ENCODE measurements around the gene NTN1.

Gene NTN1

DNA sequence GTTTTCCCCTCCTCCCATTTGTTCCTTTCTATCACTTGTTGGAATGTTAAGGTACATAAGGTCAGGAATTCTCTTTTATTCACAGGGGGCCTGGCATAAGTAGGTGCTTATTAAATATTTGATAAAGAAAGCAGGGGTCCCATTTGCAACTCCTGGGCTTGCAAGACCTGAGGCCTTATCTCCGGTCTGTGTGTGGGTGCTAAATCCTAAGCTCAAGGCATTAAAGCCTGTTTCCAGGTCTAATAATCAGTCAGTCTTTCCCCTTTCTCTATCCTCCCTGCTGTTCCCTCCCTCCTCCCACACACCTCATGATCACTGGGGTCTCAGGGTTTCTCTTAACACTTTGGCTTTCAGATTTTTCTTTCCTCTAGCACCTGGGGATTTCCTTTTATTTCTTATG is 17.1 kb downstream of the NTN1 start:
- no peak for DNase-seq

DNA sequence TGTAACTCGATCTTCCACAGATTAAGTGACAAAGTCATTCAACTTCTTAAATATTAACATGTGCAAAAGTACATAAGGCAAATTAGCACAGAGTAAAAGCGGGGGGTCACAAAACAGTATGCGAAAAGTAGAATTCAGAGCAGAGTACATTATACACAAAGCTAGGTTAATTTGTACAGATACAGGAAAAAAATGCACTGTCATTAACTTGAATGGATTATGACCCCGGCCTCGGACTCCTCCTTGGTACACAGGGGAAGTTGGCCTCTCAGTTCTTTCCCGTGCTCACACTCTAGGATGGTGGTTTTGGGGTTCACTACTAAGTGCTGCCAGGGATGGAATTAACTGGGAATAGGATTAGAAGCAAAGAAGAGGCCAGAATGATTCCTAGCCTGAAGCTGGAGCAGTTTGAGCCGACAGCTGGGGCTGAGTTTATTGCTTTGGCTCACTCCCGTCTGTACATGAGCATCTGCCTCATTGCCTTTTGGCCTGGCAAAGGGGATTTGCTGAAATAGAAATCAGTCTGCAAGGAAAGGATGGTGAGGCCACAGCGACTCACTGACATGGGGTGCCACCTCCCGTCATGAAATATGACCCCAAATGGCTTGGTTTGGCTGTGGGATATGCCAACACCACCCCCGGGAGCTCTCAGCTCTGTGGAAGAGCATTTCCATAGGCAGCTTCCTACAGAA is 23.6 kb downstream of the NTN1 start:
- DNase-seq = no peak

- DNase-seq = no peak
Measured at GRCh38 chr17:9050801-9051401, 29.6 kb downstream of the NTN1 start.

GRCh38 chr17:9051561-9051960 is 30.3 kb downstream of the NTN1 start:
- no peak for DNase-seq

- no peak for DNase-seq
Measured at GRCh38 chr17:9052921-9053320, 31.6 kb downstream of the NTN1 start.

- DNase-seq = no peak
Measured at GRCh38 chr17:9053406-9053805, 32.1 kb downstream of the NTN1 start.

- no peak for DNase-seq
Measured at GRCh38 chr17:9054126-9054975, 33.0 kb downstream of the NTN1 start.

DNA sequence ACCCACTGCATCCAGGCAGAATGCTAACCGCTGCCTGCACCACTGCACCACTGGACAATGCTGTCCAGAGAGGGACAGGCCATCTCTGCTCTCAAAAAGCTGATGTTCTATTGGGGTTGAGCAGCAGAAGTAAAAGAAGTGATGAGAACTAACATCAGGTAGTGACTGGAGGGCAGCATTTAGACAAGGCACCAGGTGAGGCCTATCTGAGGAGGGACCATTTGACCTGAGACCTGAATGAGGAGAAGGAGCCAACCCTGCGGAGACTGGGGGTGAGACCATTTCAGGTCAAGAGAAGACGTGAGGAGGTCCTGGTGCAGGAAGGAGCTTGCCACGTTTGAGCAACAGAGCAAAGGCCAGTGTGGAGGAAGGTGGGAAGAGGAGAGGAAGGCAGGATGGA is 34.0 kb downstream of the NTN1 start:
- no peak for DNase-seq

GRCh38 chr17:9056566-9056965 is 35.3 kb downstream of the NTN1 start:
- DNase-seq = no peak

DNA sequence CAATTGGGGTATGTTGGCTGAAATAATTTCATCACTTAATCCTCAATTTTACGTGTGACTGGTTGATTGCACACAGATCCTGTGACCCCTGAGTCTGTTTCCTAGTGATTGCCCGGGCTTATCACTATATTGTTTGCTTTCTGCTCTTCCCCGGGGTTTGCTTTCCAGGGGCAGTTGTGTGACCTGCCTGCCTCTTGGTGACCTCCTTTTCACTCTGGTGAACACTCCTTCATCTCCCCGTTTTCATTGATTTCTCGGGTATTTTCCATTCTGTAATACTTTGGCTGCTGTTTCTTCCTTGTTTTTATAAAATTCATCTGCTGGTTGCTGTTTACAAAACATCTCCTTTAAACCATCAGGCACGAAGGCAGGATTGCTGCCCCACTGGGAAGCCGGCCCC is 36.0 kb downstream of the NTN1 start:
- DNase-seq = no peak

DNA sequence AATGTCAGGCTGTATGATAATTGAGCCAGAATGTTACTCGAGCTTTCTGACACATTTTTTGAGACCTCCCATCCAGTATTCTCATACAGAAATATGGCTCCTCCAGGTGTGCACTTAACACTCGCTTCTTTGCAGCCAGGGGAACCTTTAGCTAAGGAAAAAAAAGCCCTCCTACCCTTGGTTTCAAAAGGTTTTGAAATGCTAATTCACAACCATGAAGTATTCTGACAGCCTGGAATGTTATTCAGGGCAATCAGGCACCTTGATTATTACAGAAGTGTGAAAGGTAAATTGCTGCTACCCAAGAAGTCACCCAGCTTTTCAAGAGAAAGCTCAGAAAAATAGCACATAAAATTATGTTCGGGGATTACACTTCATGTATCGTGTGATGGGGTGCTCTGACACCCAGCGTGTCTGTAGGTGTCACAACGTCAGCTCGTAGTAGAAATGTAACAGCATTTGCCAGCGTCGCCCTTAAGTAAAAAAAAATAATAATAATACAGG is 41.1 kb downstream of the NTN1 start:
- no peak for DNase-seq

DNA sequence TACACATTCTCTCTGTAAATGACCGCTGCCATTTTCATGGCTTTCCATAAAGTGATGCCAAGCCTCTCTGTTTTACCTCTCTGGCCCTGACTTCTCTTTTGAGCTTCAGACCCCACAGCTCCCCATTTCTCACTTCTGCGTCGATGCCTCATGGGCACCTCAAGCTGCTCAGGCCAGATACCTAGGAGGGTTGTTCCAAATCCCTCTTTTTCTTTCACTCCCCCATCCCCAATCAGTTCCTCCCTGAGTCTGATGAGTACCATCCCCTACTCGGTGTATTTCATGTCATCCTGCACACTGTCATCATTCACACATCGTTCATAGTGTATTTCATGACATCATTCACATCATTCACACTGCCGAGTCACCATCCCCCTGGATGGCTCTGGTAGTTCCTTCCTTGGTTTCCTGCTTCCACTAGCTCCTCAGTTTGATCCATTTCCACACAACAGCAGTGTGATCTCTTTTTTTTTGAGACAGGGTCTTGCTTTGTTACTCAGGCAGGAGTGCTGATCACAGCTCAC is 43.1 kb downstream of the NTN1 start:
- DNase-seq = no peak

DNA sequence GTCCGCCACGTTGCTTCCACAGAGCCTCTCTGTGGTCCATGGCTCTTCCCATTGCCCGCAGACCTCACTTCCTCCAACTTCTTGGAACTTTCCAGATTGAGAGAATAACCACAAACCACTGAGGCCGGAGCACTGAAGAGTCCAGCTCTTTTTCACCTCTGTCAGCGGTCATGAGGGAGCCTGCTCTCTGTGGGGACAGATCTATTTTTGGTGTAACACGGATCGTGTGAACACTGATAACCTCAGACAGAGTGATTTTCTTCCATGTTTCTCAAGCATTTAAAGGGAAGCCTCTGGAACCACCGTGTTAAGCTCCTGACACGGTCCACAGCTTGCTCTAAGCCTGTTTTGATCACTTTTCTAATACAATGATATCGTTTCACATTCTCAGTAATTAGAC is 49.7 kb downstream of the NTN1 start:
- peak; percentile 15 for DNase-seq

- no peak for DNase-seq
Measured at GRCh38 chr17:9071811-9072498, 50.6 kb downstream of the NTN1 start.

DNA sequence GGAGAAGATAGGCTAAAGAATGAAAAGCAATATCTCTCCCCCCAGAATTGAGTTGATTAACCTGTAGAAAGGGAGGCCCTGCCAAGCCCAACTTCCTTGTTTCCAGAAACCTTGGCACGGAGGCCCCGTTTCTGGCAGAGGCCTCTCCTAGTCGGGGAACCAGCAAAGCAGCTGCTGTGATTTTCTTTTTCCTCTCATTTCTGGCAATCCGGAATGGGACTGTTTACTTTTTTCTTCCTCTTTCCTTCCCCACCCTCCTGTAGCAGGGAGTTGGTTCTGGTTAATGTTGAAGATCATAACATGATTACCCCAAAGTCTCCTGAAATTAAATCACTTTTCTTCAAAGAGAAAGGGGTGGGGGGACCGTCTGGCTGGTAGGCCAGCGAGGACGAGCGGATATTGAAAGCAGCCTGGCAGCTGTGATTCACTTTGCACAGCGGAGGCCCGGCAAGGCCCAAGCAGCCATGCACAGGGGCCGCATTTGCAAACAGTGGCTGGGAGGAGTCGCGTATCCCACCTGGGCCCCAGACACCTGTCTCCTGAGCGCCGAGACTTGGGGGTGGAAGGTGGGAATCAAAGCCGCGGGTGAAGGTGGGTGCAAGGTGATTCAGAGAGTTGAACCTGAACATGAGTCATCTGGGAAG is 51.5 kb downstream of the NTN1 start:
- no peak for DNase-seq

DNA sequence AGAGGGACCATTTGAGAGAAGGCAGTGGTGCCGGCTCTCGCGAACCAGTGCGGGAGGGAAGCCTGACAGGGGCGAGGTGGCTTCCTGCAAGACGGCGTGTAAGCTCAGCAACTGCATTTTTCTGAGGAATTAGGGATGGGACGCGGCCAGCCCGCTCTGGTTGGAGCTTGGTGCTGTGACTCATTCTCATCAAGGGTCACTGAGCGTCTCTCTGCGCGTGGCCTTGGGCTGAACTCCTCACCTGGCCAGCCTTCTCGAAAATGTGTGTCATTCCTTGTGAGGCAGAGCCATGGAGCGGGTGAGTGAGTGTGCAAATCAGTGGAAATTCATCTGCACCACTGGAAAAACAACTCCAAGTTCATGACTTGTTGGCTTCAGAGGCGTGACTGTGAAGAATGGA is 52.8 kb downstream of the NTN1 start:
- no peak for DNase-seq

DNA sequence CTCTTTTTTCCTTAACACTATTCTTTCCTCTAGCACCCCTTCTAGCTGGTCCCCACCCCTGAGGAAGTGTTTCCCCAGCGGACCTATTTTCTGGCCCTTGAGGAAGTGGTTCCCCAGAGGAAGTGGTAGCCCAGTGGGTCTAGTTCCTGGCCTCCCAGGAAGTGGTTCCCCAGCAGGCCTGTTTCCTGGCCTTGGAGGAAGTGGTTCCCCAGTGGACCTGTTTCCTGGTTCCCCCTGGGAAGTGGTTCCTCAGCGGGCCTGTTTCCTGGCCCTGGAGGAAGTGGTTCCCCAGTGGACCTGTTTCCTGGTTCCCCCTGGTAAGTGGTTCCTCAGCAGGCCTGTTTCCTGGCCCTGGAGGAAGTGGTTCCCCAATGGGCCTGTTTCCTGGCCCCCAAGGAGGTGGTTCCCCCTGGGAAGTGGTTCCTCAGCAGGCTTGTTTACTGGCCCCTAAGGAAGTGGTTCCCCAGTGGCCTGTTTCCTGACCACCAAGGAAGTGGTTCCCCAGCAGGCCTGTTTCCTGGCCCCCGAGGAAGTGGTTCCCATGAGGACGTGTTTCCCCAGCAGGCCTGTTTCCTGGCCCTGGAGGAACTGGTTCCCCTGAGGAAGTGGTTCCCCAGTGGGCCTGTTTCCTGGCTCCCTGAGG is 58.3 kb downstream of the NTN1 start:
- no peak for DNase-seq

DNA sequence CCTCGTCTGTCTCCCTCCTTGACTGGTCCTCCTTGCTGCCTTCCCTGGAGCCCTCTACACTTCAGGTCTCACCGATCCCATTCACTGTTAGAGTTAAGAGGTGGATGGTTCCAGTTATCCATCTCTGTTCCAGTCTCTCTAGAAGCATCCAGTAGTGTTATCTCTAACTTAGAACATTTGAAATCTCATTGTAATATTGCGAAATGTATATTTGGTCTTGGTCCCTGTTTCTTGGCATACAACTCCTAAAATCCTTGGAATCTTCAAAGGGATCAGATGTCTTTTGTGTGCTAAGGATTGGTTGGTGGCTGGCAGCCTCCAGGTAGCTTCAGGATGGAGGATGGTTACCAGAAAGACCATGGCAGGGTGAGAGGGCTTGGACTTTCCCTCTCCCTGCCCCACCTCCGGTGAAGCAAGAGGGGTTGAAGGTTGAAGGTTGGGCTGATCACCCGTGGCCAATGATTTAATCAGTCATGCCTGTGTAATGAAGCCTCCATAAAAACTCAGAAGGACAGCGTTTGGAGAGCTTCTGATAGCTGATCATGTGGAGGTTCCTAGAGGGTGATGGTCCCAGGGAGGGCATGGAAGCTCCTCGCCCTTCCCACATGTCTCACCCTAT is 59.1 kb downstream of the NTN1 start:
- no peak for DNase-seq

- DNase-seq = no peak
Measured at GRCh38 chr17:9080983-9081382, 59.7 kb downstream of the NTN1 start.

DNA sequence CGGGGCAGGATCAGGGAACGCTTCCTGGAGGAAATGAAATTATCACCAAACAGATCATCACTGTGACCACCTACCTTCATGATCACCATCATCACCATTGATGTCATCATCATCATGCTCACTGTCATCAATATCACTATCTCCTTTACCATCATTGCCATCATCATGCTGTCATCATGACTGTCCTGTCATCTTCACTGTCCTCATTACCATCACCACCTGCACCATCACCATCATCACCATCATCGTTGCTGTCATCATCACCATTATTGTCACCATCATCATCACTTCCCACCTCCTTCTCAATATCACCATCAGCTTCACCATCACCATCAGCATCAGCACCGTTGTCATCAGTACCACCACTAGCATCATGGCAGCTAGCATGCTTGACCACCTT is 65.3 kb downstream of the NTN1 start:
- DNase-seq = no peak

GRCh38 chr17:9087921-9088320 is 66.6 kb downstream of the NTN1 start:
- DNase-seq = no peak

Data from OCI-M1 (cell line).